Body of pancreas (tissue), 4 donors: ENCODE results near the gene UBP1.

Source experiments
- CTCF ChIP-seq, 7 experiments: fragments of 450-650 bp in 4 of 7; fragments of 200-600 bp in 3 of 7; sonication (generic) in 3 of 7; IDR thresholded peaks; one replicate each; pipeline ENCODE4 v1.5.1; 2016 to 2019; ENCODE audit warnings: antibody characterized with exemption in 7 of 7
- POLR2A ChIP-seq, 3 donors: fragments of 450-650 bp; IDR thresholded peaks; one replicate each; pipeline ENCODE4 v1.6.1; 2016; ENCODE audit warnings: antibody characterized with exemption in 3 of 3, mild to moderate bottlenecking in 2 of 3

DNA sequence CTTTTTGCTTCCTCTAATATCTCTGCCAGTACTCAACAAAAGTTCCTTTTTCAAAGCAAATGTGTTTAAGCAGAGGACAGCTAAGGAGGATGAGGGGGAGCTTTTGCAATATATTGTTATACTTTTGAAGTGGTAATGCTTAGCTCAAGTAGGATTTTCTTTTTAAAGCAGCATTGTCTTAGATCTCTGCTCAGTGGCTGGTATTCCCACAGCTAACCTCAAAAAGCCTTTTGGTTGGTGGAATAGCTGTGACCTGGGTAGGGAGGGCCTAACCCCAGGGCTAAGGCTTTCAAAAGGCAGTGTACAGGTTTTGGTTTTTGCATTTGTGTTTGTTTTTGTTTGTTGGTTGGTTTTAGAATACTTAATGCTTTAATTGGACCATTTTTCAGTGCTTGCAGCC lies 76.1 kb downstream of the UBP1 start:
- TF ChIP-seq CTCF (IDR thresholded peaks at IDR 0.05) = no peak
- no peak for TF ChIP-seq POLR2A (IDR thresholded peaks at IDR 0.05)
